Left cardiac atrium (tissue), 4 donors: ENCODE data around the gene ZNF683. TPM values are rescaled to one million over a fixed set of nuclear protein-coding genes. Genes with fewer than 3 reads are reported as not detected.
"Not testable (repeated sequence)": the region's sequence is repeated elsewhere in the genome, so short reads cannot be mapped to it uniquely, and the experiment has no call there.

Experiments used
- ATAC-seq, 2 donors: fragments of 200-7000 bp; cut with Tn5 transposase; one replicate each; pipeline ENCODE4 v1.9.1; 2020; ENCODE audit warnings: mild to moderate bottlenecking in 2 of 2, moderate library complexity in 2 of 2
- DNase-seq: peaks from one replicate; pipeline ENCODE4 v3.0.0-alpha.2; 2020
- intact Hi-C, 2 donors: fragments of 100-400 bp; cut with DNase I; formaldehyde crosslinking; loops; one replicate each; pipeline versions ENCODE4 v1.14.1 to v1.15.1; 2022 to 2023
- total RNA-seq, 2 donors: library from RNA; stranded (reverse); fragmentation: NEBNext Ultra II Directional; extraction: Animal tissue kit (Norgen Biotek cat#: 25700); gene quantifications; one replicate each; pipeline ENCODE4 v1.2.1, GENCODE V29; 2021
- donor health status: DM: no; HTN: yes; CAD: no.
- donor health status: DM: no; HTN: yes; CAD: no; lungs with severe emphysema.
- donor health status: DM: yes; HTN: yes; CAD: no.
- donor health status: Dilated cardiomyopathy.

Gene ZNF683
- total RNA-seq, 2 donors from 2014 or later: 0.35 TPM; not detected in 1

DNA sequence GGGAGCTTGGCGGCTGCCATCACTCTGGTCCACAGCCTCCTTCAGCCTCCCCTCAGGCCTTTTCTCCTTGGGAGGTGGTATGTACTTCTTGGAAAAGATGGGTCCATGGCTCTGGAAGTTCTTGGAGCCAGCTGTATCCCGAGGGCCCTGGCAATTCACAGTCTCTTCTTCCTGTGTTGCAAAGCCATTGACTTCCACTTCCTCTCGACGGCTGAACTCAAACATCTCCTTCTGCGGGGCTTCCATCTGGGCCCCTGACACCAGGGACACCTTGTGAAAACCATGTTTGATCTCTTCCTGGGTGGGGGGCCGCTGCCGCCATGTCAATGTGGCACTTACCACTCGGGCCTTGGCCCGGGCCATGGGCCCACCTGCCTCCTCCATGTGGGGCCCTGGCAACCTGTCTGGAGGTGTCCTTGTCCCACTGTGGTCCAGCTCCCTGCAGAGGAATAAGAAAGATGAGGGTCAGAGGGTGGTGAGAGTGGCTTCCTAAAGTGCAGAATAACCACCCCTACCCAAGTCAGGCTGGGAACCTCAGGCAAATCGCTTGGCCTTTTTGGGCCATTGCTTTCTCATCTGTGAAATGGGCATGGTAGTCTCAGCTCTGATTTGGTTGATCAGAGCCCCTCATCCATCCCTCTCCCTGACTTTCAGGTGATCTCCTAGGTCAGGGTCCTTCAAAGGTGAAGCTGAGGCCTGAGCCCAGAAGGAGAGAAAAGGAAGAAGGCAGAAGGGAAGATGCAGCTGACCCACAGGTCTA is 26.1 kb downstream of the ZNF683 start:
- DNase-seq (no peak), ATAC-seq (no peak)
- intact Hi-C loops: no loop called here

GRCh38 chr1:26345718-26346117 is 26.8 kb downstream of the ZNF683 start:
- DNase-seq: no peak
- intact Hi-C loops: no loop called here
- no peak for ATAC-seq

- DNase-seq (no peak), ATAC-seq (no peak)
- intact Hi-C loops: no loop called here
Observed at GRCh38 chr1:26344147-26344920, 28.2 kb downstream of the ZNF683 start.

GRCh38 chr1:26340047-26340481 is 32.5 kb downstream of the ZNF683 start:
- no peak for ATAC-seq
- intact Hi-C loops: no loop called here
- no peak for DNase-seq

DNA sequence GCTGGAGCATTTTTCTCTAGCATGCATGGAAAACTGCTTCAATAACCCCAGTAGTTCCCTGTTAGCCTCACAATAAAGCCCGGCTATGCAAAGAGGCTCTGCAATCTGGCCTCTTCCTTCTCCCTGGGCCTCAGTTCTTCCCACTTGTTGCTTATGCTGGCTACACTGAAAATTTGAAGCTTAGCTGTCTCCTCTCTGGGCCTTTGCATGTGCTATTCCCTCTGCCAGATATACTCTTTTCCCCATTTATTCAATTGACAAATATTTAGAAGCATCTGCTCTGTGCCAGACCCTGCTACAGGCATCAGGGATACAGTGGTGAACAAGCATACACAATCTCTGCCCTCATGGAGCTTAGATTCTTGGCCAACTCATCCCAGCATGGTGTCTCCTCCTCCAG is 33.9 kb downstream of the ZNF683 start:
- ATAC-seq (no peak), DNase-seq (no peak)
- intact Hi-C loops: no loop called here

DNA sequence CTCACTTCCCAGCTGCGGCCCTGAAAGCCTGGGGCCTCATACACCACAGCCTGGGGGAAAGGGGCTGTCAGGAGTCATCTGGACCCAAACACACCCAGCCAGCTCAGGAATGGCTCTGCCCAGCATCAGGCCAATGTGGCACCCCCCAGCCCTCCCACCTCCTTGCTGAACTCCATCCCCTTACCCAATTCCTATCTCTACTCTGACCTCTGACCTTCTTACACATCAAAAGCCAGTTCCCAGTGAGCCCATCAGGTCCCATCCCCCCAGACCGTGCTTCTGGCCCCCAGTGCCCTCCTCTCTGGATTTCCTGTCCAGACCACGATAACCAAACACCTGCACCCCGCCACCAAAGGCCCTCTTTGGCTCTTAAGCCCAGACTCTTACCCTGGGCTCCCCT is 34.9 kb downstream of the ZNF683 start:
- DNase-seq (no peak), ATAC-seq (no peak)
- intact Hi-C loops: no loop called here

- no peak for ATAC-seq
- intact Hi-C loops: no loop called here
- no peak for DNase-seq
Observed at GRCh38 chr1:26337206-26337535, 35.4 kb downstream of the ZNF683 start.

DNA sequence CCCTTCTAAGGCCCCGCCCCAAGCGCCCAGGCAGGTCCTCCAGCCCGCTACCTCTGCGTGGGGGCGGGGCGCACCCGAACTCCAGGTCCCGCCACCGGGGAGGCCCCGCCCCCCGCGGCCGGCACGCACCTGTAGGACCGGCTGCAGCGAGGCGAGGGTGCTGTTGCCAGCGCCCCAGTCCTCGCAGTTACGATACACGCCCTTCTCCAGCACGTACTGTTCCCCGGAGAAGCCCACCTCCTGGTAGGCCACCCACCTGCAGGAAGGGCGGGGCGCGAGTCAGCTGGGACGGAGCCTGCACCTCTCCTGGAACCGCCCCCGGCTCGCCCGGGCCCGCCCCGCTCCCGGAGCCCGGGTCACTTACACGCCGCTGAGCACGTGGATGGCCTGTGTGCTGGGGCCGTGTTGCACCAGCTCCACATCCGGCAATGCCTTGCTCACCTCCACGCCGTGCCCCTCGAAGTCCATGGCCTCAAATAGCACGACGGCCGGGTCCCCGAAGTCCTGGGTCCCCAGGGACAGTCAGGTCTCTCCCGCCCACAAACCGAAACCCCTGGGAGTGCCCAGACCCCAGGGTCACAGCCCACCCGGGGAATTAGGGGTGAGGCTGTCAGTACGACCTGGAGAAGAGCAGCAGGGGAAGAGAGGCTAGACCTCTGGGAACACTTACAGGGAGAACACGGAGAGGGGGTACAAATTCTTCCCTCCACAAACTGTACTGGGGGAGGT is 35.9 kb downstream of the ZNF683 start:
- intact Hi-C loops: no loop called here
- DNase-seq: peak; percentile 76
- ATAC-seq: peak; percentile 87 to 96

DNA sequence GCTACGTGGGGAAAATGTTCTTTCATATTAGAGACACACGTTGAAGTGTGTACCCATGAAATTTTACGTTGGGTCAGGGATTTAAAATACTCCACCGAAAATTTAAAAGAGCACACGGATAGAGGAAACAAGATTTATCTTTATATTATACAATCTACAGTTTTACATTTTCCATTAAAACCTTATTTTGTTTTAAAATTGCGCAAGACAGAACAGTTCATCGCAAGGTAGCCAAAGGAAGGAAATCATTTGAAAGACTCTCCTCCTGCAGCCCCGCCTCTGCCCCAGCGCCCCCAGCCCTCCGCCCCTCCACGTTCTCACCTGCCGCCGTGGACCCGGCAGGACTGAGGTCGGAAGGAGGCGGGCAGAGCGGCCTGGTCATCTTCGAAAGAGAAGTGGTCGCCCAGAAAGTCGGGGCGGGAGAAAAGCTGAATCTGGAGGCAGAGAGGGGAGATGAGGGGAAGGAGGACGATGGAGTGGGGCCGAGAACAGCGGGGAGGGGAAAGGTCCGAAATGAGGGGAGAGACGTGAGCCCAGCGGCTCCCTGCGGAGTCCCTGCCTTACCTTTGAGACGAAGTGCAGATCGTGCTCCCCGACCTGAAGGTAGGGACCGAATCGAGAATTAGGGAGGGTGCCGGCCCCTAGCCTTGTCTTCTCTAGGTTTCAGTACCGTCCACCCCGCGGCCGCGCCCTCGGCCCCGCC is 36.6 kb downstream of the ZNF683 start:
- DNase-seq (no peak), ATAC-seq (peak in 1 of 2 donors; percentile 12)
- intact Hi-C loops: no loop called here

DNA sequence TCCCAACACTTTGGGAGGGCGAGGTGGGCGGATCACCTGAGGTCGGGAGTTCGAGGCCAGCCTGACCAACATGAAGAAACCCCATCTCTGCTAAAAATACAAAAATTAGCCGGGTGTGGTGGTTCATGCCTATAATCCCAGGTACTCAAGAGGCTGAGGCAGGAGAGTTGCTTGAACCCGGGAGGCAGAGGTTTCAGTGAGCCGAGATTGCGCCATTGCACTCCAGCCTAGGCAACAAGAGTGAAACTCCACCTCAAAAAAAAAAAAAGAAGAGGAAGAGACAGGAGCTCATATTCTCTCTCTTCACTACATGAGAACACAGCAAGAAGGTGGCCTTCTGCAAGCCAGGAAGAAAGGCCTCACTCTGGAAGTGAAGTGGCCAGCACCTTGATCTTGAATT is 39.2 kb downstream of the ZNF683 start:
- ATAC-seq, DNase-seq, intact Hi-C loops: not testable (repeated sequence)

DNA sequence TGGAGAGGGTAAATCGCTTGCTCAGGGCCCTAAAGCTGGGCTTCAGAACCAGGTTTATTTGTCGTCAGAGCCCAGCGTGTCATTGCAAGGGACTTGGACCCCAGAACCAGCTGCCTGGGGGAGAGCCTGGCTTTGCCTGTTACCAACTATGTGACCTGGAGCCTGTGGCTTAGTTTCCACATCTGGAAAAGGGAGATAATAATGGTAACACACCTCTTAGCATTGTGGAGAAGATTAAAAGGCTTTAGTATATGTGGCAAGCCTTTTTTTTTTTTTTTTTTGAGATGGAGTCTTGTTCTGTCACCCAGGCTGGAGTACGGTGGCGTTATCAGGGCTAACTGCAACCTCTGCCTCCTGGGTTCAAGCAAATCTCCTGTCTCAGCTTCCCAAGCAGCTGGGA is 42.3 kb downstream of the ZNF683 start:
- ATAC-seq: no peak
- DNase-seq: no peak
- intact Hi-C loops: no loop called here

GRCh38 chr1:26329380-26329779 is 43.2 kb downstream of the ZNF683 start:
- intact Hi-C loops: loop anchor here (5.0 to 10.0 kb wide), 2 partner anchors 33 to 55 kb away; no protein-coding TSS in a partner anchor
- DNase-seq, ATAC-seq: not testable (repeated sequence)

DNA sequence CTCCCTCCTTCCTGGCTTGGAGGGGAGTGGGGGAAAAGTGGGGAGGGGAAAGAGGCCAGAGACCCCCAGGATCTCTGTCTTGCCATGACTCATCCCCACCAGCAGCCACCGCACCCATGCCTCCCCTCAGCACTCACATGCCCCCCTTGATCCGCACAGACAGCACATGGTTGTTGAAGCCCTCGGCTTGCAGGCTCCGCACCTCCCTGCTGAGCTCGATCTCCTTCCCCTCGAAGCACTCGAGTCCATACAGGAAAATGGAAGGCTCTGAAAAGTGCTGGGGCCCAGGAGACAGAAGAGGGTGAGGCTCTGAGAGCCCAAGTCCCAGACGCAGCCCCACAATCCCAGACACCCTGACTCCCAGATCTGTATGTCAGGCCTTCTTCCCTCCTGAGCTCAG is 44.0 kb downstream of the ZNF683 start:
- DNase-seq (no peak), ATAC-seq (no peak)
- intact Hi-C loops: loop anchor here (5.0 to 10.0 kb wide), 2 partner anchors 34 to 54 kb away; no protein-coding TSS in a partner anchor

- DNase-seq: no peak
- no peak for ATAC-seq
- intact Hi-C loops: loop anchor here (5.0 to 10.0 kb wide), 2 partner anchors 34 to 53 kb away; no protein-coding TSS in a partner anchor
Observed at GRCh38 chr1:26327956-26328362, 44.6 kb downstream of the ZNF683 start.

GRCh38 chr1:26324550-26324949 is 48.0 kb downstream of the ZNF683 start:
- ATAC-seq (no peak), DNase-seq (no peak)
- intact Hi-C loops: loop anchor here in 1 of 2 donors (10.0 kb wide), 1 partner anchor 50 kb away; no protein-coding TSS in a partner anchor

GRCh38 chr1:26323382-26323781 is 49.2 kb downstream of the ZNF683 start:
- DNase-seq (no peak), ATAC-seq (no peak)
- intact Hi-C loops: loop anchor here in 1 of 2 donors (10.0 kb wide), 1 partner anchor 49 kb away; no protein-coding TSS in a partner anchor

- no peak for ATAC-seq
- intact Hi-C loops: loop anchor here in 1 of 2 donors (10.0 kb wide), 1 partner anchor 47 kb away; no protein-coding TSS in a partner anchor
- DNase-seq: no peak
Observed at GRCh38 chr1:26322042-26322331, 50.6 kb downstream of the ZNF683 start.

DNA sequence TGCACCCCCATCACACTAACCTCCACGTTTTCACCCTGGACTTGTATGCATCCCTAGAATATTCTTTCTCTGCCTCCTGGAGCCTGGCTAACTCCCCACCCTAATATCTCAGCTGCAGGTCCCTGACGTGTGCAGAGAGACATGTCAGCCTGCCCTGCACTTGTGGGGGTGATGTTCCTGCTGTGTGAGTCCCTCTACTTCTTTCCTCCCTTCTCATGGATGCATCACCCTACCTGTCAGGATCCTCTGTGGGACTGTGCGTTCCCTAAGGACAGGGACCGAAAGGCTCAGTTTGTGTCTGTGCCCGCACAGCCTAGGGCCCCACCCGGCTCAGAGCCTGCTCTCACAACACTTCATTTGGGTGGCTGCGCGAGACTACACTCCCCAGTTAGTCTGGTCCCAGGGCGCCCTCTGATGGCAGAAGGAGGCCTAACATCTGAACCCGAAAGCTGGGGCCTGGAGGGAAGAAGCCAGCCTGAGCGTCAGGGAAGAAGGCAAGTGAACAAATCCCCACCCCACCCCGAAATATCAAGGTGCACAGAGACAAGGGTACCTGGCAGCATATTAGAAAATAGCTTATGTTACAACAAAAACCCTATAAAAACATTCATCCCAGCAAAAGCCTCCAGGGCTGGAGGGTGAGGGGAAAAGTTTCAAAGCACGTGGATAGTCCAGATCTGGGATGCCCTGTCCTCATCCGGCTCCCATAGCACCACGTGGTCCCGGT is 51.1 kb downstream of the ZNF683 start:
- peak; percentile 93 for DNase-seq
- ATAC-seq: peak; percentile 91 to 92
- intact Hi-C loops: loop anchor here (2.0 to 10.0 kb wide), 4 partner anchors 37 to 217 kb away; no protein-coding TSS in a partner anchor
